ENCODE measurements around the gene OAS3.

Gene OAS3

DNA sequence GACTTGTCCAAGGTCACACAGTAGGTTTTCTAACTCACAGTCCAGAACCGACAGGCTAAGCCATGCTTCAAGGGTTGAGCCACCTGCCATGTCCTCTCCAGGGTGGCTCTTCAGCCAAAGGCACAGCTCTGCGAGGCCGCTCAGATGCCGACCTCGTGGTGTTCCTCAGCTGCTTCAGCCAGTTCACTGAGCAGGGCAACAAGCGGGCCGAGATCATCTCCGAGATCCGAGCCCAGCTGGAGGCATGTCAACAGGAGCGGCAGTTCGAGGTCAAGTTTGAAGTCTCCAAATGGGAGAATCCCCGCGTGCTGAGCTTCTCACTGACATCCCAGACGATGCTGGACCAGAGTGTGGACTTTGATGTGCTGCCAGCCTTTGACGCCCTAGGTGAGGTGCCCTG is 27.4 kb downstream of the OAS3 start (continued):
- no peak for TF ChIP-seq BACH2 (CRISPR knock-in tag; IDR thresholded peaks at IDR 0.05; ENCODE audit: borderline replicate concordance)

DNA sequence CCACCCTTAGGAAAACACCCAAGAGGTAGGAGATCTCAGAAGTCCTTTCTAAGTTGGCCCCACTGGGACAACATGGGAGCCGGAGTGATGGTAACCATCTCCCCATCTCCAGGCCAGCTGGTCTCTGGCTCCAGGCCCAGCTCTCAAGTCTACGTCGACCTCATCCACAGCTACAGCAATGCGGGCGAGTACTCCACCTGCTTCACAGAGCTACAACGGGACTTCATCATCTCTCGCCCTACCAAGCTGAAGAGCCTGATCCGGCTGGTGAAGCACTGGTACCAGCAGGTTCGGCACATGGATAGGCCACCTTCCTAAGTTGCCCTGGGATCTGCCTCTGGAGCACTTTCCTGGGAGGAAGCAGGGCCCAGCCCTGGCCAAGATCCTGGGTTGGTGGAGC is 29.0 kb downstream of the OAS3 start:
- ATAC-seq, result no peak
- TF ChIP-seq ISL1 (CRISPR knock-in tag; IDR thresholded peaks at IDR 0.05), result no peak

DNA sequence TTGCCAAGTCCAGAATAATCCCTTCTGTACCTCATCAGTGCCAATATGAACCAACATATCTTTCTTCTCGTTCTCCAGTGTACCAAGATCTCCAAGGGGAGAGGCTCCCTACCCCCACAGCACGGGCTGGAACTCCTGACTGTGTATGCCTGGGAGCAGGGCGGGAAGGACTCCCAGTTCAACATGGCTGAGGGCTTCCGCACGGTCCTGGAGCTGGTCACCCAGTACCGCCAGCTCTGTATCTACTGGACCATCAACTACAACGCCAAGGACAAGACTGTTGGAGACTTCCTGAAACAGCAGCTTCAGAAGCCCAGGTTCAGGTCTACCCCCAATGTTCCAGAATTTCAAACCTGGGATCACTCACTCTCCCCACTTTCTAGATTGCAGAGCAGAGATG is 29.6 kb downstream of the OAS3 start:
- TF ChIP-seq SNAI2 (CRISPR knock-in tag; IDR thresholded peaks at IDR 0.05) (no peak), TOX (CRISPR knock-in tag; IDR thresholded peaks at IDR 0.05; ENCODE audit: borderline replicate concordance) (no peak), ISL1 (CRISPR knock-in tag; IDR thresholded peaks at IDR 0.05) (no peak)
- TF ChIP-seq, protein P1, sequence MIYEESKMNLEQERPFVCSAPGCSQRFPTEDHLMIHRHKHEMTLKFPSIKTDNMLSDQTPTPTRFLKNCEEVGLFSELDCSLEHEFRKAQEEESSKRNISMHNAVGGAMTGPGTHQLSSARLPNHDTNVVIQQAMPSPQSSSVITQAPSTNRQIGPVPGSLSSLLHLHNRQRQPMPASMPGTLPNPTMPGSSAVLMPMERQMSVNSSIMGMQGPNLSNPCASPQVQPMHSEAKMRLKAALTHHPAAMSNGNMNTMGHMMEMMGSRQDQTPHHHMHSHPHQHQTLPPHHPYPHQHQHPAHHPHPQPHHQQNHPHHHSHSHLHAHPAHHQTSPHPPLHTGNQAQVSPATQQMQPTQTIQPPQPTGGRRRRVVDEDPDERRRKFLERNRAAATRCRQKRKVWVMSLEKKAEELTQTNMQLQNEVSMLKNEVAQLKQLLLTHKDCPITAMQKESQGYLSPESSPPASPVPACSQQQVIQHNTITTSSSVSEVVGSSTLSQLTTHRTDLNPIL (CRISPR knock-in tag; IDR thresholded peaks at IDR 0.05; ENCODE audit: low read depth), result no peak
- TF ChIP-seq, protein P2, sequence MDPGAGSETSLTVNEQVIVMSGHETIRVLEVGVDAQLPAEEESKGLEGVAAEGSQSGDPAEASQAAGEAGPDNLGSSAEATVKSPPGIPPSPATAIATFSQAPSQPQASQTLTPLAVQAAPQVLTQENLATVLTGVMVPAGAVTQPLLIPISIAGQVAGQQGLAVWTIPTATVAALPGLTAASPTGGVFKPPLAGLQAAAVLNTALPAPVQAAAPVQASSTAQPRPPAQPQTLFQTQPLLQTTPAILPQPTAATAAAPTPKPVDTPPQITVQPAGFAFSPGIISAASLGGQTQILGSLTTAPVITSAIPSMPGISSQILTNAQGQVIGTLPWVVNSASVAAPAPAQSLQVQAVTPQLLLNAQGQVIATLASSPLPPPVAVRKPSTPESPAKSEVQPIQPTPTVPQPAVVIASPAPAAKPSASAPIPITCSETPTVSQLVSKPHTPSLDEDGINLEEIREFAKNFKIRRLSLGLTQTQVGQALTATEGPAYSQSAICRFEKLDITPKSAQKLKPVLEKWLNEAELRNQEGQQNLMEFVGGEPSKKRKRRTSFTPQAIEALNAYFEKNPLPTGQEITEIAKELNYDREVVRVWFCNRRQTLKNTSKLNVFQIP (CRISPR knock-in tag; IDR thresholded peaks at IDR 0.05; ENCODE audit: borderline replicate concordance, low read depth), result no peak
- no peak for ATAC-seq

DNA sequence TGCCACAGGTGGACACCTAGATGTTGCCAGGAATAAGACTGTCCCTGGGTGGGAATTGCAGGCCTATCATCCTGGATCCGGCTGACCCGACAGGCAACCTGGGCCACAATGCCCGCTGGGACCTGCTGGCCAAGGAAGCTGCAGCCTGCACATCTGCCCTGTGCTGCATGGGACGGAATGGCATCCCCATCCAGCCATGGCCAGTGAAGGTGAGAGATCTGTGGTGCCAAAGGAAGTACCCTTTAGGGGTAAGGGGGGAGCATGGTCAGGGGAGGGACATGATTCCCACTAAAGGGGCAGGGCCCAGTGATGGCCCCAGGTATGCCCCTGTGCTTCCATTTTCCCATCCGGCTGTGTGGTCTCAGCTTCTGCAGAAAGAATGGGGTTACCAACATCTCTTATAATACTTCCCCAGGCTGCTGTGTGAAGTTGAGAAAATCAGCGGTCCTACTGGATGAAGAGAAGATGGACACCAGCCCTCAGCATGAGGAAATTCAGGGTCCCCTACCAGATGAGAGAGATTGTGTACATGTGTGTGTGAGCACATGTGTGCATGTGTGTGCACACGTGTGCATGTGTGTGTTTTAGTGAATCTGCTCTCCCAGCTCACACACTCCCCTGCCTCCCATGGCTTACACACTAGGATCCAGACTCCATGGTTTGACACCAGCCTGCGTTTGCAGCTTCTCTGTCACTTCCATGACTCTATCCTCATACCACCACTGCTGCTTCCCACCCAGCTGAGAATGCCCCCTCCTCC is 31.5 kb downstream of the OAS3 start:
- TF ChIP-seq ZC3H10 (CRISPR knock-in tag; IDR thresholded peaks at IDR 0.05) (no peak), ZNF70 (CRISPR knock-in tag; IDR thresholded peaks at IDR 0.05) (no peak), GLIS3 (CRISPR knock-in tag; IDR thresholded peaks at IDR 0.05) (no peak), ZFP3 (CRISPR knock-in tag; IDR thresholded peaks at IDR 0.05) (no peak)
- TF ChIP-seq, protein P1 (CRISPR knock-in tag; IDR thresholded peaks at IDR 0.05; ENCODE audit: low read depth), result no peak
- ATAC-seq, result no peak

DNA sequence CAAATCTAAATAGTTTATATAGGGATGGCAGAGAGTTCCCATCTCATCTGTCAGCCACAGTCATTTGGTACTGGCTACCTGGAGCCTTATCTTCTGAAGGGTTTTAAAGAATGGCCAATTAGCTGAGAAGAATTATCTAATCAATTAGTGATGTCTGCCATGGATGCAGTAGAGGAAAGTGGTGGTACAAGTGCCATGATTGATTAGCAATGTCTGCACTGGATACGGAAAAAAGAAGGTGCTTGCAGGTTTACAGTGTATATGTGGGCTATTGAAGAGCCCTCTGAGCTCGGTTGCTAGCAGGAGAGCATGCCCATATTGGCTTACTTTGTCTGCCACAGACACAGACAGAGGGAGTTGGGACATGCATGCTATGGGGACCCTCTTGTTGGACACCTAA is 32.1 kb downstream of the OAS3 start:
- no peak for TF ChIP-seq ESRRG (CRISPR knock-in tag; IDR thresholded peaks at IDR 0.05)
- TF ChIP-seq GLIS3 (CRISPR knock-in tag; IDR thresholded peaks at IDR 0.05), result no peak
- no peak for TF ChIP-seq TOX (CRISPR knock-in tag; IDR thresholded peaks at IDR 0.05; ENCODE audit: borderline replicate concordance)
- TF ChIP-seq ARNTL (CRISPR knock-in tag; IDR thresholded peaks at IDR 0.05; ENCODE audit: borderline replicate concordance, low read depth), result no peak
- no peak for TF ChIP-seq RARB (CRISPR knock-in tag; IDR thresholded peaks at IDR 0.05)
- TF ChIP-seq ZC3H10 (CRISPR knock-in tag; IDR thresholded peaks at IDR 0.05), result no peak
- TF ChIP-seq OSR1 (CRISPR knock-in tag; IDR thresholded peaks at IDR 0.05), result no peak
- TF ChIP-seq, protein P3, sequence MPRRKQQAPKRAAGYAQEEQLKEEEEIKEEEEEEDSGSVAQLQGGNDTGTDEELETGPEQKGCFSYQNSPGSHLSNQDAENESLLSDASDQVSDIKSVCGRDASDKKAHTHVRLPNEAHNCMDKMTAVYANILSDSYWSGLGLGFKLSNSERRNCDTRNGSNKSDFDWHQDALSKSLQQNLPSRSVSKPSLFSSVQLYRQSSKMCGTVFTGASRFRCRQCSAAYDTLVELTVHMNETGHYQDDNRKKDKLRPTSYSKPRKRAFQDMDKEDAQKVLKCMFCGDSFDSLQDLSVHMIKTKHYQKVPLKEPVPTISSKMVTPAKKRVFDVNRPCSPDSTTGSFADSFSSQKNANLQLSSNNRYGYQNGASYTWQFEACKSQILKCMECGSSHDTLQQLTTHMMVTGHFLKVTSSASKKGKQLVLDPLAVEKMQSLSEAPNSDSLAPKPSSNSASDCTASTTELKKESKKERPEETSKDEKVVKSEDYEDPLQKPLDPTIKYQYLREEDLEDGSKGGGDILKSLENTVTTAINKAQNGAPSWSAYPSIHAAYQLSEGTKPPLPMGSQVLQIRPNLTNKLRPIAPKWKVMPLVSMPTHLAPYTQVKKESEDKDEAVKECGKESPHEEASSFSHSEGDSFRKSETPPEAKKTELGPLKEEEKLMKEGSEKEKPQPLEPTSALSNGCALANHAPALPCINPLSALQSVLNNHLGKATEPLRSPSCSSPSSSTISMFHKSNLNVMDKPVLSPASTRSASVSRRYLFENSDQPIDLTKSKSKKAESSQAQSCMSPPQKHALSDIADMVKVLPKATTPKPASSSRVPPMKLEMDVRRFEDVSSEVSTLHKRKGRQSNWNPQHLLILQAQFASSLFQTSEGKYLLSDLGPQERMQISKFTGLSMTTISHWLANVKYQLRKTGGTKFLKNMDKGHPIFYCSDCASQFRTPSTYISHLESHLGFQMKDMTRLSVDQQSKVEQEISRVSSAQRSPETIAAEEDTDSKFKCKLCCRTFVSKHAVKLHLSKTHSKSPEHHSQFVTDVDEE (CRISPR knock-in tag; IDR thresholded peaks at IDR 0.05), result no peak
- TF ChIP-seq, protein P4, sequence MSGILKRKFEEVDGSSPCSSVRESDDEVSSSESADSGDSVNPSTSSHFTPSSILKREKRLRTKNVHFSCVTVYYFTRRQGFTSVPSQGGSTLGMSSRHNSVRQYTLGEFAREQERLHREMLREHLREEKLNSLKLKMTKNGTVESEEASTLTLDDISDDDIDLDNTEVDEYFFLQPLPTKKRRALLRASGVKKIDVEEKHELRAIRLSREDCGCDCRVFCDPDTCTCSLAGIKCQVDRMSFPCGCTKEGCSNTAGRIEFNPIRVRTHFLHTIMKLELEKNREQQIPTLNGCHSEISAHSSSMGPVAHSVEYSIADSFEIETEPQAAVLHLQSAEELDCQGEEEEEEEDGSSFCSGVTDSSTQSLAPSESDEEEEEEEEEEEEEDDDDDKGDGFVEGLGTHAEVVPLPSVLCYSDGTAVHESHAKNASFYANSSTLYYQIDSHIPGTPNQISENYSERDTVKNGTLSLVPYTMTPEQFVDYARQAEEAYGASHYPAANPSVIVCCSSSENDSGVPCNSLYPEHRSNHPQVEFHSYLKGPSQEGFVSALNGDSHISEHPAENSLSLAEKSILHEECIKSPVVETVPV (CRISPR knock-in tag; IDR thresholded peaks at IDR 0.05), result no peak
- TF ChIP-seq PPARA (CRISPR knock-in tag; IDR thresholded peaks at IDR 0.05; ENCODE audit: borderline replicate concordance), result no peak
- no peak for ATAC-seq

All from SK-N-SH treated with all-trans-retinoic acid at 6 μM for 48 hours (cell line).